ENCODE results near the gene SAFB. TPM values are rescaled to one million over a fixed set of nuclear protein-coding genes. Genes with fewer than 3 reads are reported as not detected.

SAFB gene
- total RNA-seq, 2 donors from 2014 or later = 130 to 153 TPM

DNA sequence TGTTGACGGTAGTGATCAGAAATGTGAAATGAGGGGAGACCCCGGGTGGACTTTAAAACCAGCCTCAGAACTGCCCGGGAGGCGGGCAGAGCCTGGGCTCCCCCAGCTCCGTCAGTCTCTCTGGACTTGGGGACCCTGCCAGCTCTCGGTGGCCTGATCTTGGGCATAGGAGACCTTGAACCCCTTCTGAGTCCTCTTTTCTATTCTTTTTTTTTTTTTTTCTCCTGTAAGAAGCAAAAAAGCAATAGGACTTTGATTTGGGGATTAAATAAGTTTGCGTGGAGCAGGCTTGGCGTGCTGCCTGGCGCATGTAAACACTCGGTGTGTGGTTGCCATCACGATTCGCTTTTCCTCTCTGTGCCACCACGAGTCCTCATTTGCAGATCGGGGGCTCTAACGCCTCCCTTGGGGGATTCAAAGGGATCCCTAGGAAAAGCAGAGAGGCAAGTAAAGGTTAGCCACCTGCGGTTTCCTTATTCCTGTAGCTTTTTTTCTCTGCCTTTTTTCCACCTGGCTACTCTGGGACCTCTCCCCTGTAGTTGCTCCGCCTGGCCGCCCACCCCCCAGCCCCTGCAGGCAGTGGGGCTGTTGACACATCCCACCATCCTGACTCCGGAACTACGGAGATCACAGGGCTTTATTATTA lies 1.3 kb downstream of the SAFB start:
- Mint-ChIP-seq H3K9me3 (no peaks in the 10 kb centered on the region), H3K4me3 (peak overlapping the region; percentile 100), H3K27me3 (ENCODE audit: insufficient read depth) (peaks cover 2% of the 10 kb centered on the region), H3K4me1 (peaks cover 37% of the 10 kb centered on the region), H3K27ac (peak overlapping the region; percentile 91), H3K36me3 (ENCODE audit: low read depth) (peaks cover 55% of the 10 kb centered on the region)
- TF ChIP-seq, protein P1, sequence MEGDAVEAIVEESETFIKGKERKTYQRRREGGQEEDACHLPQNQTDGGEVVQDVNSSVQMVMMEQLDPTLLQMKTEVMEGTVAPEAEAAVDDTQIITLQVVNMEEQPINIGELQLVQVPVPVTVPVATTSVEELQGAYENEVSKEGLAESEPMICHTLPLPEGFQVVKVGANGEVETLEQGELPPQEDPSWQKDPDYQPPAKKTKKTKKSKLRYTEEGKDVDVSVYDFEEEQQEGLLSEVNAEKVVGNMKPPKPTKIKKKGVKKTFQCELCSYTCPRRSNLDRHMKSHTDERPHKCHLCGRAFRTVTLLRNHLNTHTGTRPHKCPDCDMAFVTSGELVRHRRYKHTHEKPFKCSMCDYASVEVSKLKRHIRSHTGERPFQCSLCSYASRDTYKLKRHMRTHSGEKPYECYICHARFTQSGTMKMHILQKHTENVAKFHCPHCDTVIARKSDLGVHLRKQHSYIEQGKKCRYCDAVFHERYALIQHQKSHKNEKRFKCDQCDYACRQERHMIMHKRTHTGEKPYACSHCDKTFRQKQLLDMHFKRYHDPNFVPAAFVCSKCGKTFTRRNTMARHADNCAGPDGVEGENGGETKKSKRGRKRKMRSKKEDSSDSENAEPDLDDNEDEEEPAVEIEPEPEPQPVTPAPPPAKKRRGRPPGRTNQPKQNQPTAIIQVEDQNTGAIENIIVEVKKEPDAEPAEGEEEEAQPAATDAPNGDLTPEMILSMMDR (conservative IDR thresholded peaks at IDR 0.05) = no peak
- Histone ChIP-seq H3K4me3 (ENCODE audit: low read length) (peak overlapping the region; percentile 87), H3K4me1 (ENCODE audit: control insufficient read depth, insufficient read depth, low read length) (peaks cover 10% of the 10 kb centered on the region), H3K9ac (ENCODE audit: extremely low read depth, low read length, poor library complexity, severe bottlenecking) (peak overlapping the region; percentile 97), H3K27me3 (ENCODE audit: control insufficient read depth, insufficient read depth, low read length, poor library complexity, severe bottlenecking) (no peaks in the 10 kb centered on the region), H3K36me3 (ENCODE audit: control insufficient read depth, insufficient read depth, low read length) (peaks cover 61% of the 10 kb centered on the region), H3K9me3 (ENCODE audit: control insufficient read depth, low read length) (no peaks in the 10 kb centered on the region), H3K27ac (ENCODE audit: low read depth, low read length) (no peak overlapping the region)
- peak; percentile 45 for DNase-seq
- WGBS, 2 experiments (ENCODE audit: insufficient coverage in 1 of 2, insufficient read length in 1 of 2) = 0 to 2% methylated on average over 13 to 20 of the region's 20 CpGs

DNA sequence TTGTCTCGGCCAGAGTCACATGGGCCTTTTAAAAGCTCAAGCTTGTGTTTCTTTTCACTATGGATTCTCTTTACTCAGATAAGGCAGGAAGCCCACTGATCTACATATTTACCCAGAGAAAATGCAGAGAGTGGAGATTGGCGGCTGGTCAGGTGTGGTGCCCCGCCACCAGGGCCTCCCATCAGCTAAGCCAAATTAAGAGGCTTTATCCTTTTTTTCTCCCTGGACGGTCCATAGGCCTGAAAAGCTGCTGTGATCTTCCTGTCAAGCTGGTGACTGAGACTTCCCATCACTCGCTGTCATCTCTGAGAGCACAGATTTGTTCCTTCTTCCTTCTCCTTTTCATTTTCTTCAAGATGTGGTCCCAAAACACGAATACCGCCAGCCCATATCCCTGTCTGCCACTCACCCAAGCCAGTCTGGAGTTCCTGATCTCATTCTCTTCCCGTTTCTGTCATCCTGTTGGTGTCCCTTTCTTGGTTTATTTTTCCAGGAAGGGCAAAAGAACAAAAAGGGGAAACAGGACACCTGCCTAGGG lies 1.9 kb downstream of the SAFB start:
- Mint-ChIP-seq H3K4me3 (peak overlapping the region; percentile 100), H3K27ac (peak overlapping the region; percentile 91), H3K4me1 (peaks cover 37% of the 10 kb centered on the region), H3K27me3 (ENCODE audit: insufficient read depth) (peaks cover 2% of the 10 kb centered on the region), H3K36me3 (ENCODE audit: low read depth) (peaks cover 58% of the 10 kb centered on the region), H3K9me3 (no peaks in the 10 kb centered on the region)
- Histone ChIP-seq H3K4me3 (ENCODE audit: low read length) (peak overlapping the region; percentile 87), H3K9ac (ENCODE audit: extremely low read depth, low read length, poor library complexity, severe bottlenecking) (peak overlapping the region; percentile 97), H3K27ac (ENCODE audit: low read depth, low read length) (no peak overlapping the region), H3K36me3 (ENCODE audit: control insufficient read depth, insufficient read depth, low read length) (peaks cover 64% of the 10 kb centered on the region), H3K27me3 (ENCODE audit: control insufficient read depth, insufficient read depth, low read length, poor library complexity, severe bottlenecking) (no peaks in the 10 kb centered on the region), H3K4me1 (ENCODE audit: control insufficient read depth, insufficient read depth, low read length) (peaks cover 10% of the 10 kb centered on the region), H3K9me3 (ENCODE audit: control insufficient read depth, low read length) (no peaks in the 10 kb centered on the region)
- TF ChIP-seq, protein P1 (conservative IDR thresholded peaks at IDR 0.05) = peak; percentile 39
- WGBS, 2 experiments (ENCODE audit: insufficient coverage in 1 of 2, insufficient read length in 1 of 2) = 62 to 74% methylated on average over 6 to 8 of the region's 8 CpGs
- no peak for DNase-seq

DNA sequence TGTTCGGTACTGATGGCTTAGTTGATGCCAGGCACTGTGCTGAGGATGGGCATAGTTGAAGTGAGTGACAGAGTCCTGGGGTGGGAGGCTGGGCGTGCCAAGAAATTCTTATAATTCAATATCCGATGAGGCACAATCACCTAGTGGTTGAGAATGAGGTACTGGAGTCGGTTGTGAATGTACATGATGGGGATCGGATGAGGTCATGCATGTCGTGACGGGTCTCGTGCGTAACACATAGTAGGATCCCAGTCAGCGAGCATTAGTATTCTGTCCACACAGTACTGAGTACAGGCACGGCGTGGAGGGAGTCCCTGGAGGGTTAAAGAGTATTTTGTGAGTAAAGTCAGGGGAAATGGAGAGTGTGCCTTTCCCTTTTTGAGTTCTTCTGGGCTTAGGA lies 2.8 kb downstream of the SAFB start:
- H3K9me3 Mint-ChIP-seq = no peaks in the 10 kb centered on the region
- Histone ChIP-seq H3K4me3 (ENCODE audit: low read length) (peak overlapping the region; percentile 87), H3K27ac (ENCODE audit: low read depth, low read length) (no peak overlapping the region), H3K27me3 (ENCODE audit: control insufficient read depth, insufficient read depth, low read length, poor library complexity, severe bottlenecking) (no peaks in the 10 kb centered on the region), H3K9ac (ENCODE audit: extremely low read depth, low read length, poor library complexity, severe bottlenecking) (no peak overlapping the region), H3K36me3 (ENCODE audit: control insufficient read depth, insufficient read depth, low read length) (peaks cover 62% of the 10 kb centered on the region), H3K9me3 (ENCODE audit: control insufficient read depth, low read length) (no peaks in the 10 kb centered on the region), H3K4me1 (ENCODE audit: control insufficient read depth, insufficient read depth, low read length) (peaks cover 10% of the 10 kb centered on the region)
- no peak for DNase-seq
- H3K4me3 Mint-ChIP-seq = peak overlapping the region; percentile 30
- 96 to 97% methylated on average over 9 to 12 of the region's 12 CpGs for WGBS, 2 experiments (ENCODE audit: insufficient coverage in 1 of 2, insufficient read length in 1 of 2)
- TF ChIP-seq, protein P1 (conservative IDR thresholded peaks at IDR 0.05) = no peak
- H3K4me1 Mint-ChIP-seq = peaks cover 37% of the 10 kb centered on the region
- H3K27ac Mint-ChIP-seq = peak overlapping the region; percentile 54
- peaks cover 56% of the 10 kb centered on the region for H3K36me3 Mint-ChIP-seq (ENCODE audit: low read depth)
- peaks cover 2% of the 10 kb centered on the region for H3K27me3 Mint-ChIP-seq (ENCODE audit: insufficient read depth)
